ENCODE results near the gene PAX2.
A peak's percentile ranks its signal among the peaks of the same experiment; 100 is the strongest.

The PAX2 gene

GRCh38 chr10:100826031-100826651, 80.8 kb downstream of the PAX2 start:
- DNase-seq (ENCODE audit: low read depth) = no peak
- TF ChIP-seq, protein P1, sequence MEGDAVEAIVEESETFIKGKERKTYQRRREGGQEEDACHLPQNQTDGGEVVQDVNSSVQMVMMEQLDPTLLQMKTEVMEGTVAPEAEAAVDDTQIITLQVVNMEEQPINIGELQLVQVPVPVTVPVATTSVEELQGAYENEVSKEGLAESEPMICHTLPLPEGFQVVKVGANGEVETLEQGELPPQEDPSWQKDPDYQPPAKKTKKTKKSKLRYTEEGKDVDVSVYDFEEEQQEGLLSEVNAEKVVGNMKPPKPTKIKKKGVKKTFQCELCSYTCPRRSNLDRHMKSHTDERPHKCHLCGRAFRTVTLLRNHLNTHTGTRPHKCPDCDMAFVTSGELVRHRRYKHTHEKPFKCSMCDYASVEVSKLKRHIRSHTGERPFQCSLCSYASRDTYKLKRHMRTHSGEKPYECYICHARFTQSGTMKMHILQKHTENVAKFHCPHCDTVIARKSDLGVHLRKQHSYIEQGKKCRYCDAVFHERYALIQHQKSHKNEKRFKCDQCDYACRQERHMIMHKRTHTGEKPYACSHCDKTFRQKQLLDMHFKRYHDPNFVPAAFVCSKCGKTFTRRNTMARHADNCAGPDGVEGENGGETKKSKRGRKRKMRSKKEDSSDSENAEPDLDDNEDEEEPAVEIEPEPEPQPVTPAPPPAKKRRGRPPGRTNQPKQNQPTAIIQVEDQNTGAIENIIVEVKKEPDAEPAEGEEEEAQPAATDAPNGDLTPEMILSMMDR (IDR thresholded peaks at IDR 0.05; ENCODE audit: control insufficient read depth, extremely low read depth, insufficient read depth) = no peak
- peak overlapping the region; percentile 40; the same call in 1 of the 2 replicates for H3K4me3 ChIP-seq (ENCODE audit: low read depth, low read length)

DNA sequence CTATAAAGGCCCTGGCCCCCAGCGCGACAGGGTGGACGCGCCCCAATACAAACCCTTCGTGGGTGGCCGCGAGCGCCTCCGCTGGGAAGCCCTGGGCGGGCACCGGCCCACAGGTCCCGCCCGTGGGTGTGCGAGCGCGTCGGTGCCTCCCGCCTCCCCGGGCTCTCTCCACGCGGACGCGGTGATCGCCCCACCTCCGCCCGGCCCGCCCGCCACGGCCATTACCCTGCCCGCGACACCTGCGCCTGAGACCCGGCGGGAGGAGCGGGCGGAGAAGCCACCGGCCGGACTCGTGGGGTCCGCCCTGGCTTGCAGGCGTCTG, 81.2 kb downstream of the PAX2 start:
- TF ChIP-seq, protein P1 (IDR thresholded peaks at IDR 0.05; ENCODE audit: control insufficient read depth, extremely low read depth, insufficient read depth) = no peak
- DNase-seq (ENCODE audit: low read depth) = no peak
- H3K4me3 ChIP-seq (ENCODE audit: low read depth, low read length) = peak overlapping the region; percentile 40

GRCh38 chr10:100826983-100827818, 81.8 kb downstream of the PAX2 start:
- H3K4me3 ChIP-seq (ENCODE audit: low read depth, low read length) = peak overlapping the region; percentile 40
- TF ChIP-seq, protein P1 (IDR thresholded peaks at IDR 0.05; ENCODE audit: control insufficient read depth, extremely low read depth, insufficient read depth) = peak; percentile 48
- DNase-seq (ENCODE audit: low read depth) = no peak

GRCh38 chr10:100827819-100828737, 82.7 kb downstream of the PAX2 start:
- H3K4me3 ChIP-seq (ENCODE audit: low read depth, low read length) = no peak overlapping the region
- TF ChIP-seq, protein P1 (IDR thresholded peaks at IDR 0.05; ENCODE audit: control insufficient read depth, extremely low read depth, insufficient read depth) = peak; percentile 29
- no peak for DNase-seq (ENCODE audit: low read depth)

GRCh38 chr10:100828738-100829096, 83.3 kb downstream of the PAX2 start:
- TF ChIP-seq, protein P1 (IDR thresholded peaks at IDR 0.05; ENCODE audit: control insufficient read depth, extremely low read depth, insufficient read depth) = no peak
- no peak for DNase-seq (ENCODE audit: low read depth)
- H3K4me3 ChIP-seq (ENCODE audit: low read depth, low read length) = no peak overlapping the region

GRCh38 chr10:100829097-100829870, 83.9 kb downstream of the PAX2 start:
- TF ChIP-seq, protein P1 (IDR thresholded peaks at IDR 0.05; ENCODE audit: control insufficient read depth, extremely low read depth, insufficient read depth) = no peak
- no peak overlapping the region for H3K4me3 ChIP-seq (ENCODE audit: low read depth, low read length)
- DNase-seq (ENCODE audit: low read depth) = no peak
